Measurements from ENCODE around the gene PIANP.

Gene PIANP

DNA sequence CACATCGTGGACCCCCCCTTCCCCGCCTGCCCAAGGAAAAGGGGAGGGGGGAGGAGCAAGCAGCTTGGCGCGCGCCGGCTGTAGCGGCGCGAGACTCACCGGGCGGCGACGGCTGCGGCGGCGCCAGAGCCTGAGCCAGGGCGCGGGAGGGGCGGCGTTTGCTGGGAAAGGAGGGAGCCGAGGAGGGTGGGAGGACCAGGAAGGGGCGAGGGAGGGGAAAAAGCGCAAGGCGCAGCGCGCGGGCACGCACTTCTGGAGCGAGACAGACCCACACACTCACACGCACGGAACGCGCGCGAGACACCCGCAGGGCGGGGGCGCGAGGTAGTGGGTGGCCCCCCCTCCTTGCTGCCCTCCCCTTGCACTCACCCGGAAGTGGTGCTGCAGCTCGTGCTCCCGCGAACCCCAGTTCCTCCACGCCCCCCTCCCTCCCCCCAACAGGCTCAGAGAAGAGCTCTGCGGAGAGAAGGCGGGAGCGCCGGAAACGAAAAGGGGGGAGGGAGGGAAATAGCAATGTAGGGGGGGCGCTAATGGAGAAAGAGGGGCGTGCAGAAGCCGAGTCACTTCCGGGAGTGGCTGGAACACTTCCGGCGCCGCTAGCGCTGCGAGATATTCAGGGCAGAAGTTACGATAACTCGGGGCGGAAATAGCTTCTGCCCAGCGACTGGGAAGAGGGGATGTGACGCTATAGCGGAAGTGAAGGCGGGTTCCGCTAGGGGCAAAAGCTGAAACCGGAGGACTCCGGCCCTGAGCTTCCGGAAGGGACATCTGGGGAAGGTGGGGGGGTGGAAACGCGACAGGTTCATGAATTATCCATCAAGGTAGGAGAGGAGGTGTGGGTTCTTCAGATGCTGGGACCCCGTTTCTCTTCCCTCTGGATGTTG is 11.4 kb downstream of the PIANP start, which contains the start of gene ZNF384:
Gene ZNF384 (minus strand): TSS at position 377 of the 884 bp plus-strand sequence. CDS start 9,855 bp downstream, outside the sequence.
- peak; percentile 99 for DNase-seq (ENCODE audit: low read depth)
- TF ChIP-seq, protein P1, sequence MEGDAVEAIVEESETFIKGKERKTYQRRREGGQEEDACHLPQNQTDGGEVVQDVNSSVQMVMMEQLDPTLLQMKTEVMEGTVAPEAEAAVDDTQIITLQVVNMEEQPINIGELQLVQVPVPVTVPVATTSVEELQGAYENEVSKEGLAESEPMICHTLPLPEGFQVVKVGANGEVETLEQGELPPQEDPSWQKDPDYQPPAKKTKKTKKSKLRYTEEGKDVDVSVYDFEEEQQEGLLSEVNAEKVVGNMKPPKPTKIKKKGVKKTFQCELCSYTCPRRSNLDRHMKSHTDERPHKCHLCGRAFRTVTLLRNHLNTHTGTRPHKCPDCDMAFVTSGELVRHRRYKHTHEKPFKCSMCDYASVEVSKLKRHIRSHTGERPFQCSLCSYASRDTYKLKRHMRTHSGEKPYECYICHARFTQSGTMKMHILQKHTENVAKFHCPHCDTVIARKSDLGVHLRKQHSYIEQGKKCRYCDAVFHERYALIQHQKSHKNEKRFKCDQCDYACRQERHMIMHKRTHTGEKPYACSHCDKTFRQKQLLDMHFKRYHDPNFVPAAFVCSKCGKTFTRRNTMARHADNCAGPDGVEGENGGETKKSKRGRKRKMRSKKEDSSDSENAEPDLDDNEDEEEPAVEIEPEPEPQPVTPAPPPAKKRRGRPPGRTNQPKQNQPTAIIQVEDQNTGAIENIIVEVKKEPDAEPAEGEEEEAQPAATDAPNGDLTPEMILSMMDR (conservative IDR thresholded peaks at IDR 0.05; ENCODE audit: control insufficient read depth, insufficient read depth, low read depth, low read length): no peak
- peak within 1 kb of the TSS; percentile 66 for H3K4me3 ChIP-seq (ENCODE audit: control insufficient read depth, low read depth, low read length)

GRCh38 chr12:6688543-6688998 is 12.0 kb downstream of the PIANP start:
- no peak for DNase-seq (ENCODE audit: low read depth)
- TF ChIP-seq, protein P1 (conservative IDR thresholded peaks at IDR 0.05; ENCODE audit: control insufficient read depth, insufficient read depth, low read depth, low read length): no peak
- peak overlapping the region; percentile 66 for H3K4me3 ChIP-seq (ENCODE audit: control insufficient read depth, low read depth, low read length)

DNA sequence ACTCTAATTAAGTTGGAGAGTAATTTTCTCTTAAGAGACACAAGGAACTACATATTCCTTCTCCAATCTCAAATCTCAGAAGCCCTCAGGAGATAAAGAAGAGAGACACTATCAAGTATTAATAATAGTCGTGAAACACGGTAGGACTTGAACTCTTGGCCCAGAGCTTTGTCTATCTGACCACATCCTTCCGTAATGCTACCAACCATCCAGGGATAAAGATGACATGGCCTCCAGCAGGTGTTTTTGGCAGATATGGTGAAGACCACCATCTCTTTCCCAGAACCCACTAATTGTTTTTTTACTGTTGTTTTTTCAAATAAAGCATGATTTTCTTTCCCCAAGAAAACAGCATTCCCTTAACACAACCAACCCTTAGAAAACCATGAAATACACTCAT is 14.8 kb downstream of the PIANP start:
- DNase-seq (ENCODE audit: low read depth): no peak
- TF ChIP-seq, protein P1 (conservative IDR thresholded peaks at IDR 0.05; ENCODE audit: control insufficient read depth, insufficient read depth, low read depth, low read length): no peak
- H3K4me3 ChIP-seq (ENCODE audit: control insufficient read depth, low read depth, low read length): no peak overlapping the region

DNA sequence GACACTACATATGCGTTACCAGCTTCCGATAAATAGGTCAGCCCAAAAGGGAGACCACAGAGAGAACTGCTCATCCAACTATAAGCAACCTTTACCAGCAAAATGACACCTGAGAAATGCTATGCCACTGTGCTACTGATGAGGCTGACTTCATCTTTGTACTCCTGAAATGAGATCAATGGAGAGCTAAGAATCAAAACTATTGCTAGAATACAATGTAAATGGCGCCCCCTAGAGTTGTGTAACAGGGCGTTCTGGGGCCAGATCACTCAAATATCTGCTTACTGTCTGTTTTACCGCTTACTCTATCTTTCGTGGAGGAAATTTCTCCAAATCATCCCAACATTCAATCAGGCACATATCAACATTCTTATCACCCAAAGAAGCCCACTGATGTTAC is 16.0 kb downstream of the PIANP start:
- DNase-seq (ENCODE audit: low read depth): peak; percentile 47
- TF ChIP-seq, protein P1 (conservative IDR thresholded peaks at IDR 0.05; ENCODE audit: control insufficient read depth, insufficient read depth, low read depth, low read length): peak; percentile 53
- no peak overlapping the region for H3K4me3 ChIP-seq (ENCODE audit: control insufficient read depth, low read depth, low read length)

DNA sequence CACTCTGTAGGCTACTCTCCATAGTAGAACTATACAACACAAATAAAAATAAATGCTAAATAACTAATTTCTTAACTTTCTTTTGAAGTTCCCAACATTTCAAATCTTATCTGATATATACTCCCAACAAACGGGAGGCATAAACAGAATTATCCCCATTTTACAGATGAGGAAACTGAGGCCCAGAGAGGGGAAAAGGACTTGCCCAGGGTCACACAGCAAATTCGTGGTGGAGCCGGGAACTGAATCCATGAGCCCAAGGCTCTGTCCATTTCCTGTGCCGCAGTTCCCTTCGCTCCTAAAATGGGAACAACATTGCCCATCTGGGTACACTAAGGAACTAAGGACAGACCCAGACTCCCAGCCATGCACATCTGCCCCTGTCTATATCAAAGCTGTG is 23.7 kb downstream of the PIANP start:
- H3K4me3 ChIP-seq (ENCODE audit: control insufficient read depth, low read depth, low read length): no peak overlapping the region
- TF ChIP-seq, protein P1 (conservative IDR thresholded peaks at IDR 0.05; ENCODE audit: control insufficient read depth, insufficient read depth, low read depth, low read length): no peak
- DNase-seq (ENCODE audit: low read depth): no peak

DNA sequence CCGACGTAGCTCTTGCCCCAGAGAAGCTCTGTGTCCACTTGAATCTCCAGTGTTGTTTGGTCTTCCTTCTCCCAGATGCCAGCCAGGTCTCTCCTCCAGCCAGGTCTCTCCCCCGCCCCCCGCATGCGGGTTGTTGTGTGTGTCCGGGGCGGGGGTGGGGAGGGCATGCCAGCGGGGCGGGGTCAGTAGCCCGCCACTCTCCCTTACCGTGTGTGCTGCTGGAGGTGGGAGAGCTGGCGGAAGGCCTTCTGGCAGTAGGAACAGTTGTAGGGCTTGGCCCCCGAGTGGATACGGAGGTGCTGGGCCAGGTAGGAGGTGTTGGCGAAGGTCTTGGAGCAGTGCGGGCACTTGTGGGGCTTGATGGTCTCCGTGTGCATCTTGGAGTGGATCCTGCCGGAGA is 28.5 kb downstream of the PIANP start:
- no peak for DNase-seq (ENCODE audit: low read depth)
- no peak overlapping the region for H3K4me3 ChIP-seq (ENCODE audit: control insufficient read depth, low read depth, low read length)
- TF ChIP-seq, protein P1 (conservative IDR thresholded peaks at IDR 0.05; ENCODE audit: control insufficient read depth, insufficient read depth, low read depth, low read length): no peak

Measured in fibroblast of mammary gland (primary cell).